ENCODE results near the gene PRLH.
"Not testable (repeated sequence)": the region's sequence is repeated elsewhere in the genome, so short reads cannot be mapped to it uniquely, and the experiment has no call there.

Gene PRLH

GRCh38 chr2:237600205-237600846, 34.0 kb downstream of the PRLH start:
- DNase-seq (ENCODE audit: low read depth in 3 of 3) = no peak

- no peak for DNase-seq (ENCODE audit: low read depth in 3 of 3)
Observed at GRCh38 chr2:237601453-237602116, 35.2 kb downstream of the PRLH start.

GRCh38 chr2:237602409-237602808, 36.0 kb downstream of the PRLH start:
- DNase-seq (ENCODE audit: low read depth in 3 of 3) = no peak

- no peak for DNase-seq (ENCODE audit: low read depth in 3 of 3)
Observed at GRCh38 chr2:237603049-237603717, 36.8 kb downstream of the PRLH start.

- DNase-seq (ENCODE audit: low read depth in 3 of 3) = peak in 1 of 3 experiments; percentile 31
Observed at GRCh38 chr2:237603718-237604362, 37.5 kb downstream of the PRLH start.

- DNase-seq (ENCODE audit: low read depth in 3 of 3) = no peak
Observed at GRCh38 chr2:237604391-237604790, 38.0 kb downstream of the PRLH start.

GRCh38 chr2:237604960-237605359, 38.6 kb downstream of the PRLH start:
- DNase-seq (ENCODE audit: low read depth in 3 of 3) = no peak

- not testable (repeated sequence) for DNase-seq (ENCODE audit: low read depth in 3 of 3)
Observed at GRCh38 chr2:237606522-237606921, 40.1 kb downstream of the PRLH start.

- DNase-seq (ENCODE audit: low read depth in 3 of 3) = no peak
Observed at GRCh38 chr2:237612527-237613357, 46.4 kb downstream of the PRLH start.

GRCh38 chr2:237613679-237614078, 47.3 kb downstream of the PRLH start:
- DNase-seq (ENCODE audit: low read depth in 3 of 3) = no peak

- no peak for DNase-seq (ENCODE audit: low read depth in 3 of 3)
Observed at GRCh38 chr2:237614151-237614720, 47.9 kb downstream of the PRLH start.

GRCh38 chr2:237615631-237616249, 49.4 kb downstream of the PRLH start:
- no peak for DNase-seq (ENCODE audit: low read depth in 3 of 3)

- DNase-seq (ENCODE audit: low read depth in 3 of 3) = no peak
Observed at GRCh38 chr2:237616373-237616733, 50.0 kb downstream of the PRLH start.

Data from stimulated activated CD4-positive, alpha-beta T cell treated with anti-CD3 and anti-CD28 coated beads, TNF-alpha, amount 100 ng/mL, for 24 hours (primary cell).